ENCODE measurements around the gene PSD.
A peak's percentile ranks its signal among the peaks of the same experiment; 100 is the strongest.
"Not testable (repeated sequence)": the region's sequence is repeated elsewhere in the genome, so short reads cannot be mapped to it uniquely, and the experiment has no call there.

Gene PSD
- total RNA-seq, result 3.1 to 6.0 reads per million in 2 donors

- DNase-seq, result no peak
These were observed at the start of gene PSD for GRCh38 chr10:102418622-102419268. TSS of gene PSD (minus strand) at chr10:102418785. CDS start at chr10:102417038, 1,747 bp downstream.

GRCh38 chr10:102467971-102468438 lies 49.4 kb upstream of the PSD start:
- DNase-seq, result no peak

GRCh38 chr10:102467318-102467717 lies 48.7 kb upstream of the PSD start:
- DNase-seq, result no peak

GRCh38 chr10:102465466-102465865 lies 46.9 kb upstream of the PSD start:
- no peak for DNase-seq

GRCh38 chr10:102463983-102464382 lies 45.4 kb upstream of the PSD start:
- no peak for DNase-seq

- DNase-seq, result no peak
These were observed 44.0 kb upstream of the PSD start for GRCh38 chr10:102462512-102463054.

GRCh38 chr10:102461187-102462054 lies 42.8 kb upstream of the PSD start:
- DNase-seq, result peak; percentile 88

GRCh38 chr10:102460836-102461186 lies 42.2 kb upstream of the PSD start:
- no peak for DNase-seq

- DNase-seq, result no peak
These were observed 40.1 kb upstream of the PSD start for GRCh38 chr10:102458656-102459055.

GRCh38 chr10:102457591-102458150 lies 39.1 kb upstream of the PSD start:
- no peak for DNase-seq

- no peak for DNase-seq
These were observed 37.4 kb upstream of the PSD start for GRCh38 chr10:102455893-102456471.

- not testable (repeated sequence) for DNase-seq
These were observed 36.3 kb upstream of the PSD start for GRCh38 chr10:102454662-102455487.

GRCh38 chr10:102453502-102453901 lies 34.9 kb upstream of the PSD start:
- no peak for DNase-seq

- no peak for DNase-seq
These were observed 34.2 kb upstream of the PSD start for GRCh38 chr10:102452672-102453340.

- no peak for DNase-seq
These were observed 32.8 kb upstream of the PSD start, which contains the start of gene C10orf95 for GRCh38 chr10:102451105-102451969. TSS of gene C10orf95 (minus strand) at chr10:102451543. CDS start at chr10:102451093, 450 bp downstream.

GRCh38 chr10:102450374-102451104 lies 32.0 kb upstream of the PSD start:
- peak; percentile 91 for DNase-seq

GRCh38 chr10:102450124-102450373 lies 31.5 kb upstream of the PSD start:
- no peak for DNase-seq

- DNase-seq, result peak; percentile 57
These were observed 30.9 kb upstream of the PSD start for GRCh38 chr10:102449321-102450123.

- no peak for DNase-seq
These were observed 26.3 kb upstream of the PSD start for GRCh38 chr10:102444851-102445250.
